IPS-18a (cell line): ENCODE measurements around the gene CYS1.

ENCODE experiments used
- H3K27ac ChIP-seq: one replicate; pipeline ENCODE4 v1.5.1; 2013; ENCODE audit warnings: low read length
- H3K27me3 ChIP-seq: one replicate; pipeline ENCODE4 v1.6.1; 2013; ENCODE audit warnings: mild to moderate bottlenecking, low read length; ENCODE audit not compliant: control insufficient read depth, insufficient read depth
- H3K36me3 ChIP-seq: one replicate; pipeline ENCODE4 v1.6.1; 2013; ENCODE audit warnings: low read depth, low read length; ENCODE audit not compliant: control insufficient read depth
- H3K4me1 ChIP-seq: one replicate; pipeline ENCODE4 v1.6.1; 2013; ENCODE audit warnings: low read depth, low read length; ENCODE audit not compliant: control insufficient read depth
- H3K4me3 ChIP-seq: one replicate; pipeline ENCODE4 v1.5.1; 2013; ENCODE audit warnings: low read length
- H3K9ac ChIP-seq: one replicate; pipeline ENCODE4 v1.6.1; 2013; ENCODE audit warnings: mild to moderate bottlenecking, low read length, moderate library complexity
- H3K9me3 ChIP-seq: one replicate; pipeline ENCODE4 v1.6.1; 2013; ENCODE audit warnings: low read depth, low read length; ENCODE audit not compliant: control insufficient read depth

Gene CYS1

GRCh38 chr2:10043906-10044601 lies 36.2 kb downstream of the CYS1 start:
- Histone ChIP-seq H3K36me3 (peaks cover 9% of the 10 kb centered on the region), H3K27ac (no peak overlapping the region), H3K9ac (no peak overlapping the region), H3K4me3 (peak overlapping the region; percentile 32), H3K9me3 (no peaks in the 10 kb centered on the region), H3K4me1 (peaks cover 6% of the 10 kb centered on the region), H3K27me3 (peaks cover 28% of the 10 kb centered on the region)

- Histone ChIP-seq H3K9me3 (no peaks in the 10 kb centered on the region), H3K4me1 (peaks cover 6% of the 10 kb centered on the region), H3K36me3 (peaks cover 9% of the 10 kb centered on the region), H3K27me3 (peaks cover 28% of the 10 kb centered on the region), H3K9ac (peak within 1 kb of the TSS; percentile 42), H3K4me3 (peak within 1 kb of the TSS; percentile 64), H3K27ac (no peak within 1 kb of the TSS)
Observed at GRCh38 chr2:10043256-10043905, 36.8 kb downstream of the CYS1 start, which contains the start of gene KLF11. KLF11 (plus strand) TSS chr2:10043550; CDS start chr2:10043717, 167 bp downstream.

DNA sequence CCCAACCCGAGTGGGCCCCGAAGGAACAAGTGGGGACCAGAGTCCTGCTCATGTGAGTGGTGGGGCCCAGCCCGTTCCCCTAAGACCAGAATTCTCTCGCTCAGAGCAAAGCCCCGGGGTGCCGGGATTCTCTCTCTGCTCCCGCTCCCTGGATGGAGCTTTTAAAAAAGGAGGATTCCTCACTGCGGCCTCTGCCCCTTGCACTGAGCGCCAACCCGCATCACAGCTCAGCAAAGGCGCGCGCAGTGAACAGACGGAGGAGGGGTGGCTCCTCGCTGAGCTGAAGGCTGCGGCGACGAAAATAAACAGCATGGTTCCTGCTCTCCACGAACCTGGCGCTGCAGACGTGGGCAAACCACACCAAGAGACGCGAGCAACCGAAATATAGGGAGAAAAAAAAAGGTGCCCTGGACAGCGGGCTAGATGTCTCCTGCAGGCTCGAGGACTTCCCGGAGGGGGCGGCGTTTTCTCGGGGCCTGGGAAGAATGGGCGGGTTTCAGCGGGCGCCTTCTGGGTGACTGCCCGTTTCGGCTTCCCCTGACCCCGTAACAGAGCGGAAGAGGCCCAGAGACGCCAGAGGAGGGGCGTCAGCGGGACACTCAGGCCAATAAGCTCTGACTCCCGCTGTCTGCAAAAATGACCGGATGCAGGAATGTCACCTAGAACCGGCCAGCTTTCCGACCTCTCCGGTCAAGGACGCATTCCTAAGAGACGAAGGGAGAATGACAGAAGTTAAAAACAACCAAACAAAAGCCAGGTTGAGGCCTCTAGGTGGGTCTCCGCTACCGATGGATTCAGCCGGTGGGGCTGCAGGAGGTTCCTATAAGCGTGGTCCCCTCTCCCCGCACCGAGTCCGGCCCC lies 37.7 kb downstream of the CYS1 start:
- Histone ChIP-seq H3K27me3 (peaks cover 28% of the 10 kb centered on the region), H3K4me1 (peaks cover 6% of the 10 kb centered on the region), H3K36me3 (peaks cover 3% of the 10 kb centered on the region), H3K4me3 (peak overlapping the region; percentile 64), H3K27ac (no peak overlapping the region), H3K9me3 (no peaks in the 10 kb centered on the region), H3K9ac (peak overlapping the region; percentile 42)

GRCh38 chr2:10041711-10042110 lies 38.5 kb downstream of the CYS1 start:
- peaks cover 6% of the 10 kb centered on the region for H3K4me1 ChIP-seq
- H3K9ac ChIP-seq = no peak overlapping the region
- H3K27me3 ChIP-seq = peaks cover 28% of the 10 kb centered on the region
- no peak overlapping the region for H3K27ac ChIP-seq
- no peaks in the 10 kb centered on the region for H3K9me3 ChIP-seq
- no peaks in the 10 kb centered on the region for H3K36me3 ChIP-seq
- peak overlapping the region; percentile 64 for H3K4me3 ChIP-seq

- H3K4me3 ChIP-seq = no peak overlapping the region
- peaks cover 6% of the 10 kb centered on the region for H3K4me1 ChIP-seq
- no peak overlapping the region for H3K27ac ChIP-seq
Observed at GRCh38 chr2:10039658-10040410, 40.4 kb downstream of the CYS1 start.

DNA sequence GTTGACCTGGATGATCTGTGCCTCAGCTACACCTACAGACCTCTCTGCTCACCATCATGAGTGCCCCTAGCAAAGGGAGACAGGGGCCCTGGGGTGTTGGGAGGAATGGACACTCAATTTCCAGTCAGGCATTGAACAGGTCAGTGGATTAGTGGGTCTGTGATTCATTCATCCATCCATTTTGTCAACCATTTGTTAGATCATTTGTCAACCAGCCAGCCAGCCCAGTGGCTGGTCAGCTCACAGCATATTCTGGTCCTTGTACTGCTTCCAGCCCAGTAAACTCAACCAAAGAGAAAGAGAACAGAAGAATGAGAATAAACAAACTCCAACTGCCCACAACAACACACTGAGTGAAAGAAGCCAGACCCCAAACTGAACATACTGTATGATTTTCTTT lies 41.5 kb downstream of the CYS1 start:
- Histone ChIP-seq H3K36me3 (no peaks in the 10 kb centered on the region), H3K9ac (no peak overlapping the region), H3K4me1 (peaks cover 6% of the 10 kb centered on the region), H3K4me3 (no peak overlapping the region), H3K27me3 (peaks cover 23% of the 10 kb centered on the region), H3K27ac (no peak overlapping the region), H3K9me3 (no peaks in the 10 kb centered on the region)

More at GRCh38 chr2:10039658-10040410, 40.4 kb downstream of the CYS1 start:
- no peaks in the 10 kb centered on the region for H3K36me3 ChIP-seq
- H3K9me3 ChIP-seq = no peaks in the 10 kb centered on the region
- no peak overlapping the region for H3K9ac ChIP-seq
- H3K27me3 ChIP-seq = peaks cover 28% of the 10 kb centered on the region

- H3K4me3 ChIP-seq = no peak overlapping the region
- no peaks in the 10 kb centered on the region for H3K9me3 ChIP-seq
- H3K27me3 ChIP-seq = peaks cover 23% of the 10 kb centered on the region
- H3K27ac ChIP-seq = no peak overlapping the region
- peaks cover 6% of the 10 kb centered on the region for H3K4me1 ChIP-seq
- no peak overlapping the region for H3K9ac ChIP-seq
- no peaks in the 10 kb centered on the region for H3K36me3 ChIP-seq
Observed at GRCh38 chr2:10038123-10038522, 42.1 kb downstream of the CYS1 start.

DNA sequence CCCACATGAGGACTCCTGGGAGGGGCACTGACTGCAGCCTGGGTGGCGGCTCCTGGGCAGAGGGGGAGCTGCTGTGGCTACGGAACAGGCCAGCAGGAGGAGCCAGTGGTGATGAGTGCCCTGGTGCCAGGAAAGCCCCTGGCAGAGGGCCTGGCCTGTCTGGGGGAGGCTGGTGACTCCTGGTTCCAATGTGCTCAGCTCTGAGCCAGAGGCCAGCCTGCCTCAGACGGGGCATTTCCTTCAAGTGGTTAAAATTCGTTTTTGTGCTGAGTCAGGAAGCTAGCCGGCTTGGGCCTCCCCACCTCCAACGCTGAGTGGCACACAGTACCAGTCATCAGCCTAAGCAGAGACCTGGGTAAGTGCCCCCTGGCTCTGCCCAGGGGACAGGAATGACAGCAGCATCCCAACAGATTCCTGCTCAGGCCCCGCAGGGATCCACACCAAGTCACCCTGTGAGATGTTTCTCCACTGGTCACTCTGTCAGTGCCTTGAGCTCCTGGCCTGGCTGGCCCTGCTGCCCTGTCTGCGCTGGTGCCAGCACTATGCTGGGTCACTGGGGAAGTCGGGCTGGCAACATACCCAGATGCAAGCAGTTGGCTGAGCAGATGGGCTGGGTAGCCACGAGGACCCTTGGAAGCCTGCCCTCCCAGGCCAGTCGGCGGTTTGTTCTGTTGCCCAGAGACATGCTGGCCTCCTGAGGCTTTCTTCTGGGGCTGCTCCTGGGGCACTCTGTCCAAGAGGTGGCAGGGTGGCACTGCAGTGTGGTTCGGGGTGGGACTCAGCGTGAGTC lies 43.9 kb downstream of the CYS1 start:
- Histone ChIP-seq H3K27me3 (peaks cover 7% of the 10 kb centered on the region), H3K36me3 (no peaks in the 10 kb centered on the region), H3K9ac (no peak overlapping the region), H3K9me3 (no peaks in the 10 kb centered on the region), H3K4me3 (no peak overlapping the region), H3K27ac (no peak overlapping the region), H3K4me1 (no peaks in the 10 kb centered on the region)

DNA sequence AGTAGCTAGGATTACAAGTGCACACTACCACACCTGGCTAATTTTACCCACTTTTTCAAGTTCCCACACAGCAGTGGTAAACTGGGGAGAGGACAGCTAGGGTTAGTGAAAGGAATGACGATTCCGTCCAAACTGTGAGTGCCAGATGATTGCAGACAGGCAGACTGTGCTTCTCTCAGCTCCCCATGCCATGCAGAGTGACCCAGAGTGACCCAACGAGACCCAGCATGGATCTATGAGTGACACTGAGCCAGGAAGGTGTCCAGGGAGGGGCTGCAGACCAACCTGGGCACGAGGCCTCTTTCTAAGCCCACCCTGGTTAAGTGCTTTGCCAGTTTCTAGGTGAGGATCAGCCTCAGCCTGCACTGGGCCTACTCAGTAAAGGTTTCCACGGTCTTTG lies 44.6 kb downstream of the CYS1 start:
- Histone ChIP-seq H3K4me3 (no peak overlapping the region), H3K9ac (no peak overlapping the region), H3K4me1 (no peaks in the 10 kb centered on the region), H3K27ac (no peak overlapping the region), H3K9me3 (no peaks in the 10 kb centered on the region), H3K27me3 (peaks cover under 1% of the 10 kb centered on the region), H3K36me3 (no peaks in the 10 kb centered on the region)

DNA sequence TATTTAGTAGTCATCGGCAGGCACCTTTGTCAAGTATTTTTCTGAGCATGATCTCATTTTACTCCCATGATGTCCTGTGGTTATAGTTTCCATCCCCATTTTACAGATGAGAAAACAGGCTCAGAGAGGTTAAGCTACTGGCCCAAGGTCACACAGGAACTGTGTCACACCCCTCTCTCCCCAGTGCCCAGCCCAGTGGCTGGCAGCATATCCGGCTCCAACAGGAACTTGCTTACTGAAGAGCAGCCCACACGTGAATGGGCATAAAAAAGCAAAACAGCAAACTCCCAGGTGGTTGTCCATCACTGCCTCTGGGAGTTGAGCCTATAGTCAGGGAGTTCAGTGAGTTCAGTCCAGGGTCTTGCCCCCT lies 45.2 kb downstream of the CYS1 start:
- Histone ChIP-seq H3K27me3 (no peaks in the 10 kb centered on the region), H3K27ac (no peak overlapping the region)

More for the DNA sequence above, 45.2 kb downstream of the CYS1 start:
- no peaks in the 10 kb centered on the region for H3K9me3 ChIP-seq
- H3K36me3 ChIP-seq = no peaks in the 10 kb centered on the region
- H3K4me1 ChIP-seq = no peaks in the 10 kb centered on the region
- no peak overlapping the region for H3K4me3 ChIP-seq
- H3K9ac ChIP-seq = no peak overlapping the region
